ENCODE results near the gene SEPTIN10. TPM values are rescaled to one million over a fixed set of nuclear protein-coding genes. Genes with fewer than 3 reads are reported as not detected.

The SEPTIN10 gene
- total RNA-seq, 1 donor from 2014 or later: 69.2 TPM

DNA sequence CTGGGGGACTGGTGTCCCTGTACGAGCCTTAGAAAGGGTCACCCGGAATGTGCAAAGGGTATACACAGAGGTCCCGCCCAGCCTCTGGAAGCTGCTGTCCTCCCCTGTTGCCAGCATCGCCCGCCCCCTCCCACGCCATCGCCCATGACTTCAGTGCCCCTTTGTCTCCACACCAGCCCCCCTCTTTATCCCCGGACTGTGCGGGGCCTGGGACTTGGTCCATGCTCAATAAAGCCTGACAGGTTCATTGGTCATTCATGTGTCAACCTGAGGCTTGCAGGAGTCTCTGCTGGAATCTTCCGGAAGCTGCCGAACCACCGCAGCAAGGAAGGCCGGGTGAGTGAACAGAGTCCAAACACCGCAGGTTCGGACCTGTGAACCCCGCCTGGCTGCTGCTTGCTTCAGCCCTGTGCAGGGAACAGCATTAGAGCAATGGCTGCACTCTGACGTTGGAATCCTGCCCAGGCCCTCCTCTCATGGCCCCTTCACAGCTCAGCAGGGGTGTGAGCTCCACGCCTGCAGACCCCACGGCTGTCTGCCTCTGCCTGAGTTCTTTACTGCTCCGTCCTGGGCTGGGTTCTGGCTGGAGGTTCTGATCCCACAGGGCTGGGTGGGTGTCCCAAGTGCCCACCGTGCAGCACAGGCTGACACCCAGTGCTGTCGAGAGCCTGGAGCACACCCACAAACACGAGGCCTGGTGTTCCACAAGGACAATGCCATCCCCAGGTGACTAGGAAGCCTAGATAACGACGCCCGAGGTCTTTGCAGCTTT, 96.5 kb downstream of the SEPTIN10 start:
- H3K27ac Mint-ChIP-seq: no peak overlapping the region
- no peaks in the 10 kb centered on the region for H3K36me3 Mint-ChIP-seq
- no peak for DNase-seq (ENCODE audit: low spot score in 2 of 2, unreplicated experiment in 2 of 2)
- no peaks in the 10 kb centered on the region for H3K27me3 Mint-ChIP-seq (ENCODE audit: low read depth)
- H3K4me1 Mint-ChIP-seq: no peaks in the 10 kb centered on the region
- H3K9me3 Mint-ChIP-seq: no peaks in the 10 kb centered on the region
- H3K4me3 Mint-ChIP-seq: no peak overlapping the region
- TF ChIP-seq, protein P1, sequence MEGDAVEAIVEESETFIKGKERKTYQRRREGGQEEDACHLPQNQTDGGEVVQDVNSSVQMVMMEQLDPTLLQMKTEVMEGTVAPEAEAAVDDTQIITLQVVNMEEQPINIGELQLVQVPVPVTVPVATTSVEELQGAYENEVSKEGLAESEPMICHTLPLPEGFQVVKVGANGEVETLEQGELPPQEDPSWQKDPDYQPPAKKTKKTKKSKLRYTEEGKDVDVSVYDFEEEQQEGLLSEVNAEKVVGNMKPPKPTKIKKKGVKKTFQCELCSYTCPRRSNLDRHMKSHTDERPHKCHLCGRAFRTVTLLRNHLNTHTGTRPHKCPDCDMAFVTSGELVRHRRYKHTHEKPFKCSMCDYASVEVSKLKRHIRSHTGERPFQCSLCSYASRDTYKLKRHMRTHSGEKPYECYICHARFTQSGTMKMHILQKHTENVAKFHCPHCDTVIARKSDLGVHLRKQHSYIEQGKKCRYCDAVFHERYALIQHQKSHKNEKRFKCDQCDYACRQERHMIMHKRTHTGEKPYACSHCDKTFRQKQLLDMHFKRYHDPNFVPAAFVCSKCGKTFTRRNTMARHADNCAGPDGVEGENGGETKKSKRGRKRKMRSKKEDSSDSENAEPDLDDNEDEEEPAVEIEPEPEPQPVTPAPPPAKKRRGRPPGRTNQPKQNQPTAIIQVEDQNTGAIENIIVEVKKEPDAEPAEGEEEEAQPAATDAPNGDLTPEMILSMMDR (IDR thresholded peaks at IDR 0.05; ENCODE audit: unreplicated experiment): no peak

DNA sequence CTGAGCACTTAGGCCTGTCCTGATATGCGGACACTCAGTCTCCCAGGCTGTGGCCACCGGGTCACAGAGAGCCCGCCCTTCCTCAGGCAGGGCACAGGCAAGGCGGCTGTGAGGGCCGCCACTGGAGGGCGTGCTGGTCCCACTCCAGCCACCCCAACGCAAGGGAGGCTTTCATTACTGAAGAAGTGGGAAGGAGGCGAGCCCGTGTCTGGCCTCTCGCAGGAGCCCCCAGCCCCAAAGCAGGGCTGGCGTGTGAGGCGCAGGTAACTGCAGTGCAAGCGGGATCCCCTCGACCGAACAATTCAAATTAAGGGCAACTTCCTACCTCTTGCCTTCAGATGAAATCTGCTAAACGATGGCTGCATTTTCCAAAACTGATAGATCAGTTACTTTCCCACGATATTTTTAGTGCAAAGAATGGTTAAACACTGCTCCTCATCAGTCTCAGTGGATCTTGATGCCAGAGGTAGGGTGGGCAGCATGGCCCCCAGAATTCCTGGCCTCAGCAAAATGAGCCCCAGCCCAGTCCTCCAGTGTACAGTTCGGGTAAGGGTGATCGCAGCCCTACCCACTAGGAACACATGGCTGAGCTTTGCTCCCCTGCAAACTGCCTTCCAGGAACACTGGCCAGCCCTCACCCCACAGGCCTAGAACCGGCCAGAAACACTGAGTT, 97.2 kb downstream of the SEPTIN10 start:
- Mint-ChIP-seq H3K4me1 (no peaks in the 10 kb centered on the region), H3K4me3 (no peak overlapping the region)
- DNase-seq (ENCODE audit: low spot score in 2 of 2, unreplicated experiment in 2 of 2): no peak

DNA sequence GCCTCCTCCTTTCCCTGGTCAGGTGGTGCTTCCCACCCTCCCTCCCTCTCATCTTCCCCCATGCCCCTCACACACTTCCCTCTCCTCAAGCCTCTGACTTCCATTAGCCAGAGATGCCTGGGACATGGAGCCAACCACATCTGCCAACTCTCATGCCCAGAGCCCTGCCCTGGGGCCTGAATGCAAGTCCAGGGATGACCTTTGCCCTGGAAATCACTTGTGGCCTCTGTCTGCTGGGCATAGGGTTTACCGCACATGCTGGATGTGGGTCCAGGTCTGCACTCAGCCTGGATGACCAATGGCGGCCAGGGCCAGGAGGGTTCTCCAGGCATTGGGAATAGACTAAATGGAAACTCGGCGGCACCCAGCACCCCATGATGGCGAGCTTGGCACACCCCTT, 98.9 kb downstream of the SEPTIN10 start:
- no peaks in the 10 kb centered on the region for H3K9me3 Mint-ChIP-seq
- no peaks in the 10 kb centered on the region for H3K27me3 Mint-ChIP-seq (ENCODE audit: low read depth)
- H3K4me3 Mint-ChIP-seq: no peak overlapping the region
- H3K36me3 Mint-ChIP-seq: peaks cover 2% of the 10 kb centered on the region
- no peaks in the 10 kb centered on the region for H3K4me1 Mint-ChIP-seq
- DNase-seq (ENCODE audit: low spot score in 2 of 2, unreplicated experiment in 2 of 2): no peak
- no peak overlapping the region for H3K27ac Mint-ChIP-seq
- TF ChIP-seq, protein P1 (IDR thresholded peaks at IDR 0.05; ENCODE audit: unreplicated experiment): no peak

More for the DNA sequence above, 97.2 kb downstream of the SEPTIN10 start:
- no peaks in the 10 kb centered on the region for H3K36me3 Mint-ChIP-seq
- no peaks in the 10 kb centered on the region for H3K27me3 Mint-ChIP-seq (ENCODE audit: low read depth)
- no peak overlapping the region for H3K27ac Mint-ChIP-seq
- TF ChIP-seq, protein P1 (IDR thresholded peaks at IDR 0.05; ENCODE audit: unreplicated experiment): no peak
- H3K9me3 Mint-ChIP-seq: no peaks in the 10 kb centered on the region

DNA sequence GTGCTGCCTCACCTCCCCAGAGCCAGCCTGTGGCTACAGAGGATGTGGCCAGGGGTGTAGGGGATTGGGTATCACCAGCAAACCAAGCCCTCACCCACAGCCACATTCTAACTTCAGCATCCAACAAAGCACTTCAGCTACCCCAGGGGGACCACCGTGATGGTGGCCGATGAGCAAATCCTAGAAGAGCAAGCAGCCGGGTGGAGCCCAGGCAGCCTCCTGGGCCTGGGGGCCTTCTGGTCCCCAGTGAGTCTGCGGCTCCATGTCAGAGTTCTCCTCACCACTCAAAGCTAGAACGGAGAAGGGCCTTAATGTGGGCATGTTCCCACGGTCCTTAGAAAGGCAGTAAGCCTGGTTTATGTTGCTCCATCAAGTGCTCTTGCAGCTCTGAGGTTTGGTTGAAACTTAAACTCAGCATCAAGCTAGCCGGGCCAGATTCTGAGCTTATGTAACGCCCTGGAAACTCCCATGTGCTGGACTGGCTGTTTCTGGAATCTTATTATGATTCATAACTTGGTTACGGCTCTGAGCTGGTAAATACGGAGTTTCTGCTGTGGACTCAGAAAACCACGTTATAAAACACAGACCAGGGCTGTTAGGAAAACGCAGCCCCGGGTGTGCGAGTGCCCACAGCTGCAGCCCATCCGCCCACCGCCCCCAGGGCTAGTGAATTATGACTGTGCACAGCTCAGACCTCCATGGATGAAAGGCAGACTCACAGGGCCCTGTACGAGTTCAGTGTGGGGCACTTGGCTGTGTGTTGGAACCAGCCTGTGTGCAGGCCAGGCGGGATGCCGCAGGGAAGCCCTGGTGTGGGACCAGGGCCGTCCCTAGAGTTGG, 99.8 kb downstream of the SEPTIN10 start:
- DNase-seq (ENCODE audit: low spot score in 2 of 2, unreplicated experiment in 2 of 2): no peak
- peaks cover 2% of the 10 kb centered on the region for H3K36me3 Mint-ChIP-seq
- TF ChIP-seq, protein P1 (IDR thresholded peaks at IDR 0.05; ENCODE audit: unreplicated experiment): no peak
- peaks cover 3% of the 10 kb centered on the region for H3K9me3 Mint-ChIP-seq
- no peak overlapping the region for H3K4me3 Mint-ChIP-seq
- H3K27me3 Mint-ChIP-seq (ENCODE audit: low read depth): no peaks in the 10 kb centered on the region
- H3K27ac Mint-ChIP-seq: no peak overlapping the region
- H3K4me1 Mint-ChIP-seq: no peaks in the 10 kb centered on the region

DNA sequence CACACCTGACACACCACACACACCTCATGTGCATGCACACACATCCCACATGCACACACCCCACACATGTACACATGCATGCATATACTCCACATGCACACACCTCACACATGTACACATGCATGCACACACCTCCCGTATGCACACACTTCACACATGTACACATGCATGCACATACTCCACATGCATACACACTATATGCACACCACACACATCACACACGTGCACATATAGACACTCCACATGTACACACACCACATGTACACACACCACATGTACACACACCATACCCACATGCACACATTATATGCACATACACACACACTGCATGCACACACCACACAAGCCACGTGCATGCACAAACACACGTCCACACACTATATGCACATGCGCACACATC, 100.5 kb downstream of the SEPTIN10 start:
- H3K27ac Mint-ChIP-seq: no peak overlapping the region

More for the DNA sequence above, 100.5 kb downstream of the SEPTIN10 start:
- peaks cover 3% of the 10 kb centered on the region for H3K9me3 Mint-ChIP-seq
- H3K4me3 Mint-ChIP-seq: no peak overlapping the region
- TF ChIP-seq, protein P1 (IDR thresholded peaks at IDR 0.05; ENCODE audit: unreplicated experiment): no peak
- H3K27me3 Mint-ChIP-seq (ENCODE audit: low read depth): no peaks in the 10 kb centered on the region
- no peak for DNase-seq (ENCODE audit: low spot score in 2 of 2, unreplicated experiment in 2 of 2)
- no peaks in the 10 kb centered on the region for H3K4me1 Mint-ChIP-seq
- peaks cover 2% of the 10 kb centered on the region for H3K36me3 Mint-ChIP-seq

All from mesothelial cell of epicardium (in vitro differentiated cells).